Keratinocyte (primary cell): Measurements from ENCODE around the gene SNX11. TPM values are rescaled to one million over a fixed set of nuclear protein-coding genes. Genes with fewer than 3 reads are reported as not detected.

Experiments used
- DNase-seq: peaks from one replicate; pipeline ENCODE4 v3.0.0-alpha.2; 2011; ENCODE audit warnings: low read depth, missing footprints, low spot score
- FAIRE-seq: peaks from 2 replicates; lab custom pipeline; 2011; peaks lifted over from hg19 to GRCh38; lab: Jason Lieb, UNC
- H2AFZ ChIP-seq: 2 replicates; pipeline ENCODE4 v1.6.0; 2012; ENCODE audit warnings: low read length, control low read depth, inconsistent platforms; ENCODE audit not compliant: control insufficient read depth
- H3K27ac ChIP-seq: 2 replicates; pipeline ENCODE4 v1.5.1; 2011; ENCODE audit warnings: low read length; ENCODE audit not compliant: control insufficient read depth, insufficient read depth
- H3K27me3 ChIP-seq: 3 replicates; pipeline ENCODE4 v1.6.0; 2011; ENCODE audit warnings: low read length; ENCODE audit not compliant: control insufficient read depth, insufficient read depth; ENCODE audit errors: extremely low read depth
- H3K36me3 ChIP-seq, 2 experiments: 2 replicates in 1 of 2; 3 replicates in 1 of 2; pipeline ENCODE4 v1.5.1; 2011; ENCODE audit warnings: low read length in 2 of 2, mild to moderate bottlenecking in 1 of 2; ENCODE audit not compliant: control insufficient read depth in 2 of 2, insufficient read depth in 2 of 2; ENCODE audit errors: extremely low read depth in 1 of 2
- H3K4me1 ChIP-seq: 3 replicates; pipeline ENCODE4 v1.5.1; 2011; ENCODE audit warnings: low read length; ENCODE audit not compliant: control insufficient read depth, insufficient read depth; ENCODE audit errors: extremely low read depth
- H3K4me2 ChIP-seq: 3 replicates; pipeline ENCODE4 v1.6.0; 2011; ENCODE audit warnings: low read depth, low read length; ENCODE audit not compliant: control insufficient read depth, insufficient read depth; ENCODE audit errors: extremely low read depth
- H3K4me3 ChIP-seq, 3 experiments: fragments of 200-600 bp in 1 of 3; sonication (generic) in 1 of 3; 2 replicates in 2 of 3; 3 replicates in 1 of 3; pipeline ENCODE4 v1.5.1; 2011 to 2016; ENCODE audit warnings: low read length in 3 of 3, mild to moderate bottlenecking in 3 of 3, control low read depth in 2 of 3, inconsistent platforms in 1 of 3, low read depth in 1 of 3, mixed read lengths in 1 of 3, mixed run types in 1 of 3, moderate library complexity in 1 of 3; ENCODE audit not compliant: control insufficient read depth in 2 of 3, insufficient read depth in 2 of 3; ENCODE audit errors: extremely low read depth in 1 of 3
- H3K79me2 ChIP-seq: 2 replicates; pipeline ENCODE4 v1.6.0; 2012; ENCODE audit warnings: low read length; ENCODE audit not compliant: control insufficient read depth, insufficient read depth
- H3K9ac ChIP-seq: 3 replicates; pipeline ENCODE4 v1.6.0; 2011; ENCODE audit warnings: low read length; ENCODE audit not compliant: control insufficient read depth, insufficient read depth; ENCODE audit errors: extremely low read depth
- H3K9me1 ChIP-seq: 3 replicates; pipeline ENCODE4 v1.6.0; 2011; ENCODE audit warnings: low read length; ENCODE audit not compliant: control insufficient read depth, insufficient read depth; ENCODE audit errors: extremely low read depth
- H3K9me3 ChIP-seq: 2 replicates; pipeline ENCODE4 v1.5.1; 2012; ENCODE audit warnings: low read depth, low read length; ENCODE audit not compliant: control insufficient read depth
- H4K20me1 ChIP-seq: 3 replicates; pipeline ENCODE4 v1.6.0; 2011; ENCODE audit warnings: low read length; ENCODE audit not compliant: control insufficient read depth, insufficient read depth; ENCODE audit errors: extremely low read depth
- CTCF ChIP-seq, 3 experiments: IDR thresholded peaks in 1 of 3; conservative IDR thresholded peaks in 1 of 3; optimal IDR thresholded peaks in 1 of 3; 2 replicates in 2 of 3; 3 replicates in 1 of 3; pipeline versions ENCODE3 to v1.5.1; 2011; ENCODE audit warnings: low read length in 3 of 3, mild to moderate bottlenecking in 3 of 3, moderate library complexity in 2 of 3, control low read depth in 1 of 3, inconsistent platforms in 1 of 3; ENCODE audit not compliant: insufficient read depth in 2 of 3; ENCODE audit errors: extremely low read depth in 1 of 3
- EZH2 ChIP-seq: IDR thresholded peaks from one replicate; pipeline ENCODE4 v1.6.1; 2012; ENCODE audit warnings: inconsistent platforms, mild to moderate bottlenecking, low read length, moderate library complexity
- dilution Hi-C: fragments of 300-500 bp; cut with MboI; formaldehyde crosslinking; loops from one replicate; pipeline ENCODE4 v1.7.0; 2020; ENCODE audit warnings: low sequenced_read_pairs; ENCODE audit not compliant: extremely low pct_ligation_motif_present
- polyA plus RNA-seq, 5 experiments: library from polyadenylated mRNA; depleted of rRNA in 3 of 5; stranded (reverse) in 3 of 5; stranded (forward) in 1 of 5; unstranded in 1 of 5; fragments of >200 nt; gene quantifications; 1 replicate in 1 of 5; 2 replicates in 3 of 5; 3 replicates in 1 of 5; pipeline versions ENCODE4 v1.2.1 to v1.2.3, GENCODE V29; 2011 to 2012; ENCODE audit warnings: missing spikeins in 2 of 5, low read depth in 1 of 5, low replicate concordance in 1 of 5

The SNX11 gene
- polyA plus RNA-seq, 1 donor (not counting 4 experiments of a cell fraction or from before 2014, with no cell fraction given), result 21.0 TPM

- Histone ChIP-seq H3K27me3 (peaks cover 52% of the 10 kb centered on the region), H4K20me1 (no peaks in the 10 kb centered on the region), H3K9ac (no peak overlapping the region), H3K27ac (no peak overlapping the region), H3K4me3 (no peak overlapping the region), H3K9me3 (no peaks in the 10 kb centered on the region), H2AFZ (no peak overlapping the region), H3K4me2 (no peak overlapping the region), H3K4me1 (no peaks in the 10 kb centered on the region), H3K9me1 (no peaks in the 10 kb centered on the region), H3K79me2 (no peaks in the 10 kb centered on the region), H3K36me3 (no peaks in the 10 kb centered on the region)
- DNase-seq (no peak), FAIRE-seq (no peak)
- peak; percentile 22 for TF ChIP-seq EZH2
- no peak for TF ChIP-seq CTCF (optimal IDR thresholded peaks at IDR 0.05 in 1 of 3, IDR thresholded peaks at IDR 0.05 in 1 of 3, conservative IDR thresholded peaks at IDR 0.05 in 1 of 3; ENCODE audit: extremely low read depth in 1 of 3, insufficient read depth in 2 of 3, low read length in 3 of 3)
- dilution Hi-C loops, result no loop called here
Measured at GRCh38 chr17:48148854-48149786, 41.6 kb downstream of the SNX11 start.

GRCh38 chr17:48149787-48150463 is 42.4 kb downstream of the SNX11 start:
- H2AFZ ChIP-seq, result no peak overlapping the region
- no peak overlapping the region for H3K9ac ChIP-seq
- no peak overlapping the region for H3K4me3 ChIP-seq
- no peaks in the 10 kb centered on the region for H3K79me2 ChIP-seq
- dilution Hi-C loops, result no loop called here
- TF ChIP-seq EZH2 (no peak), CTCF (optimal IDR thresholded peaks at IDR 0.05 in 1 of 3, IDR thresholded peaks at IDR 0.05 in 1 of 3, conservative IDR thresholded peaks at IDR 0.05 in 1 of 3; ENCODE audit: extremely low read depth in 1 of 3, insufficient read depth in 2 of 3, low read length in 3 of 3) (no peak)
- peaks cover 49% of the 10 kb centered on the region for H3K27me3 ChIP-seq
- no peaks in the 10 kb centered on the region for H3K9me3 ChIP-seq
- H3K4me1 ChIP-seq, result no peaks in the 10 kb centered on the region
- no peak overlapping the region for H3K27ac ChIP-seq
- H3K9me1 ChIP-seq, result no peaks in the 10 kb centered on the region
- H3K4me2 ChIP-seq, result no peak overlapping the region
- FAIRE-seq, result no peak
- H3K36me3 ChIP-seq, result no peaks in the 10 kb centered on the region
- DNase-seq, result no peak
- no peaks in the 10 kb centered on the region for H4K20me1 ChIP-seq
